Ovary (tissue), 3 donors: ENCODE data around the gene UGP2.

Experiments used
- EP300 ChIP-seq: sonication (generic); formaldehyde crosslinking; IDR thresholded peaks from one replicate; pipeline ENCODE4 v1.6.1; 2017; ENCODE audit warnings: antibody characterized with exemption
- POLR2A ChIP-seq: fragments of 450-650 bp; IDR thresholded peaks from one replicate; pipeline ENCODE4 v1.6.1; 2017; ENCODE audit warnings: antibody characterized with exemption, mild to moderate bottlenecking, moderate library complexity
- TF ChIP-seq, protein P1 (sequence below), 3 donors: fragments of 450-650 bp in 2 of 3; fragments of 200-600 bp in 1 of 3; IDR thresholded peaks; one replicate each; pipeline versions ENCODE4 v1.5.1 to v1.8.0; 2016 to 2022; ENCODE audit warnings: antibody characterized with exemption in 3 of 3, mild to moderate bottlenecking in 1 of 3
- donor health status: DM: no; HTN: no; CAD: no.

GRCh38 chr2:63890678-63891077 lies 49.0 kb downstream of the UGP2 start:
- TF ChIP-seq, protein P1, sequence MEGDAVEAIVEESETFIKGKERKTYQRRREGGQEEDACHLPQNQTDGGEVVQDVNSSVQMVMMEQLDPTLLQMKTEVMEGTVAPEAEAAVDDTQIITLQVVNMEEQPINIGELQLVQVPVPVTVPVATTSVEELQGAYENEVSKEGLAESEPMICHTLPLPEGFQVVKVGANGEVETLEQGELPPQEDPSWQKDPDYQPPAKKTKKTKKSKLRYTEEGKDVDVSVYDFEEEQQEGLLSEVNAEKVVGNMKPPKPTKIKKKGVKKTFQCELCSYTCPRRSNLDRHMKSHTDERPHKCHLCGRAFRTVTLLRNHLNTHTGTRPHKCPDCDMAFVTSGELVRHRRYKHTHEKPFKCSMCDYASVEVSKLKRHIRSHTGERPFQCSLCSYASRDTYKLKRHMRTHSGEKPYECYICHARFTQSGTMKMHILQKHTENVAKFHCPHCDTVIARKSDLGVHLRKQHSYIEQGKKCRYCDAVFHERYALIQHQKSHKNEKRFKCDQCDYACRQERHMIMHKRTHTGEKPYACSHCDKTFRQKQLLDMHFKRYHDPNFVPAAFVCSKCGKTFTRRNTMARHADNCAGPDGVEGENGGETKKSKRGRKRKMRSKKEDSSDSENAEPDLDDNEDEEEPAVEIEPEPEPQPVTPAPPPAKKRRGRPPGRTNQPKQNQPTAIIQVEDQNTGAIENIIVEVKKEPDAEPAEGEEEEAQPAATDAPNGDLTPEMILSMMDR (IDR thresholded peaks at IDR 0.05) = no peak
- TF ChIP-seq EP300 (no peak), POLR2A (no peak)
